COLO668 (cell line): Measurements from ENCODE around the gene CNGB1.
"Not testable (repeated sequence)": the region's sequence is repeated elsewhere in the genome, so short reads cannot be mapped to it uniquely, and the experiment has no call there.

ENCODE experiments used
- DNase-seq: peaks from one replicate; lab custom pipeline; 2025; ENCODE audit not compliant: unreplicated experiment; lab: John Stamatoyannopoulos, UW

CNGB1 gene

GRCh38 chr16:57956270-57956808 is 14.6 kb downstream of the CNGB1 start:
- DNase-seq = no peak

DNA sequence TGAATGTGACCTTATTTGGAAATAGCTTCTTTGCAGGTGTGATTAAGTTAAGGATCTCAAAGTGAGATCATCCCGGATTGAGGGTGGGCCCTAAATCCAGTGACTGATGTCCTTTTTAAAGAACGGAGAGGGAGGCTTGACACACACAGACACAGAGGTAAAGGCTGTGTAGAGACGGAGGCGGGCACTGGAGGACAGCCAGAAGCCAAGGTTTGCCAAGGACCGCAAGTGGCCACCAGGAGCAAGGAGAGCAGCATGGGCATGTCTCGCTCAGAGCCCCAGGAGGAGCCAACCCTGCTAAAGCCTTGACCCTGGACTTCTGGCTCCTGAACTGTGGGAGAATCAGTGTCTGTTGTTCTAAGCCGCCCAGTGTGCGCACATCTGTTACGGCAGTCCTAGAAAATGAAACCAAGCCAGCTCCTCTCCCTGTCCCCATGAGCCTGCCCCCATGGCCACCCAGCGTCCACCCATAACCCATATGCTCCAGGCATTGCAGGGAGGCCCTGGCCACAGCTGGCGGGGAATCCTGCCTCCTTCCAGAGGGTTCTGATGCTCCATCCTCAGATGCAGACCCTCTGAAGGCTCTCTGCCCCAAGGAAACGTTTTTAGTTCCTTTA is 15.2 kb downstream of the CNGB1 start:
- no peak for DNase-seq

- no peak for DNase-seq
These were observed 17.1 kb downstream of the CNGB1 start for GRCh38 chr16:57953857-57954256.

DNA sequence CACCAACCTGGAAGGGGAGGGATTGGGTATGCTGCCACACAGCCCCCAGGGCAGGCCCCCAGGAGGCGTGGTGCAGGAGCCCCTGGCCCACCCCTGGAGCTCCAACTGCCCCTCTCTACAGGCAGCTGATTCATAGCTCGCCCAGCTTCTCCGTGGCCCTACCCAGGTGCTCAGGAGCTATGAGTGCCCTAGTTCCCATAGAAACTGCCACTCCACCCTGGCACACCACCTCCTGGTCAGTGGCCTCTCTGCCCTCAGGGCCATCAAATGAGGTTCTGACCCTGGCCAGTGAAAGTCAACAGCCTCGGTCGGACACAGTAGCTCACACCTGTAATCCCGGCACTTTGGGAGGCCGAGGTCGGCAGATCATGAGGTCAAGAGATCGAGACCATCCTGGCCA is 18.0 kb downstream of the CNGB1 start:
- DNase-seq = no peak

DNA sequence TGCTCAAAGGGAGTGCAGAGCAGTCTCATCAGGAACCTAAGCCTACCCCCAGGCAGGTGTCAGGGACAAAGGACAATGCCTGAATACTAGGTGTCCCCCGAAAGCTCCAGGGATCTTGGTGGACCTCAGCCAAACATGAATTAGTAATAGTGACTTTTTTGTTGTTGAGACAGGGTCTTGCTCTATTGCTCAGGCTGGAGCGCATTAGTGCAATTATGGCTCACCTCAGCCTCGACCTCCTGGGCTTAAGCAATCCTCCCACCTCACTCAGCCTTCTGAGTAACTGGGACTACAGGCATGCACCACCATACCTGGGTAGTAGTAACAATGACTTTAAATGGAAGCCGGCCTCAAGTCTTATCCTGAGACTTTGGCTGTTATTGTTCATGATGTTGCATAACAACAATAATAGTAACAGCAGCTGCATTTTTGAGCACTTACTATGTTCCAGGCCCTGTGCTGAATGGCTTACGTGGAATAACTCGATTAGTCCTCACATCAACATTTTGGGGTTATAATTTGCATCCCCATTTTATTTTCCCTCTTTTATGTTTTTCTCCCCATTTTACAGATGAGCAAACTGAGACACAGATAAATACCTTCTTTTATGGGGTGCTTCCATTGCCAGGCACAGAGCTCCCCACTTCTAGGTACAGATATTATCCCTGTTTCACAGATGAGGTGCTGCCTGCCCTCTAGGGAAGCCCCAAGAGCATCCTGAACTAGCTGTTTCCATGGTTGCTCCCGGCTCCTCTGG is 19.5 kb downstream of the CNGB1 start:
- DNase-seq = no peak

- no peak for DNase-seq
These were observed 20.5 kb downstream of the CNGB1 start for GRCh38 chr16:57950382-57950781.

DNA sequence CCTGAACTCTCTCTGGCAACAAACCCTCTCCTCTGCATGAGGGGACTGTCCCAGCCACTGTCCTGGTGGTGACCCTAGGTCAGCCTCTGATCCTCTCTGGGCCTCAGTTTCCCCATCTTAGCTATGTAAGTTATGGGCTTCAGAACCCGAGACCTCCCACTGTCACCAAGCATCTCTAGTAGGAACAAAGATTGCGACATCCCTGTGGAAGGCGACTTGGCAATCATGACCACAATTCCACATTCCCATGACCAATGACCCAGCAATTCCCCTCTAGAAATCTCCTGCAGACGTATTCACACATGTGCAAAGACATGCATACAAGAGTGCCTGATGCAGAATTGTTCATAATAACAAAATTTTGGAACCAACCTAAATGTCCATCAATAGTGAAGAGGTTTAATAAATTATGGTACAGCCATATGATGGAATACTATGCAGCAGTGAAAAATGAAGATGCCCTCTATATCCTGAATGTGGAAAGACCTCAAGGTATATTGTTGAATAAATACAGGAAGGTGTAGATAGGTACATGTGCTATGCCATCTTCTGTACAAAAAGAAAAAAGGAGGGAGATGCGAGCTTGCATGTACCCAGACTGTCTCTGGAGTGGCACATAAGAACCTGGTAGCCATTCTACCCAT is 21.2 kb downstream of the CNGB1 start:
- DNase-seq = no peak

GRCh38 chr16:57949013-57949412 is 21.9 kb downstream of the CNGB1 start:
- DNase-seq = no peak

DNA sequence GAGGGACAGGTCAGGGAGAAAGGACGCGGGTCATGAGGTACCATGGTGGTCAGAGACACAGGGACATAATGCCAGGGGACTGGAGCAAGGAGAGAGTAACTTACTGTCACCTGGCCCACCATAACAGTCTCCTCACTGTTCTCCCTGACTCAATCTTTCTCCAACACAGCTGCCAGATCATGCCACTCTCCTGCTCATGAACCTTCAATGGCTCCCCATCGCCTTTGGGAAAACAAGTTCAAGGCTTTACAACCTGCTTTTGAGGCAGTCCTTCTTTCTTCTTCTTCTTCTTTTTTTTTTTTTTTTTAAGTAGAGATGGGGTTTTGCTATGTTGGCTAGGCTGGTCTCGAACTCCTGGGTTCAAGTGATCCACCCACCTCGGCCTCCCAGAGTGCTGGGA is 22.9 kb downstream of the CNGB1 start:
- DNase-seq = no peak

DNA sequence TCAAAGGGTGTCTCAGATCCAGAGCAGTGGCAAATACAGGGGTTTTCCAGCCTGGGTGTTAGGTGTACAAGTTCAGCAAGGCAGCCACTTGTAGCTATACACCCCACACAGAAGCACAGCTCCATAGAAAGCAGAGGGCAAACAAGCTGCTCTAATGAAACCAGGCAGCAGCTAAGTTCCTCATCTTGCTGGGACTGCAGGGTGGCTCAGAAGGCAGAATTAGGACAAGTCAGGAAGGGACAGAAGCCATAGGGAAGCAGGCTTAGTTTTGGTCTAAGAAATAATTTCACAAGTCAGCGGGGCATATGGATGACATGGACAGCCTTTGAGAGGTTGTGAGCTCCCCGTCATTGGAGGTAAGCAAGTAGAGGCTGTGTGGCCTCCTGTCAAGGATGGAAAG is 23.7 kb downstream of the CNGB1 start:
- no peak for DNase-seq

DNA sequence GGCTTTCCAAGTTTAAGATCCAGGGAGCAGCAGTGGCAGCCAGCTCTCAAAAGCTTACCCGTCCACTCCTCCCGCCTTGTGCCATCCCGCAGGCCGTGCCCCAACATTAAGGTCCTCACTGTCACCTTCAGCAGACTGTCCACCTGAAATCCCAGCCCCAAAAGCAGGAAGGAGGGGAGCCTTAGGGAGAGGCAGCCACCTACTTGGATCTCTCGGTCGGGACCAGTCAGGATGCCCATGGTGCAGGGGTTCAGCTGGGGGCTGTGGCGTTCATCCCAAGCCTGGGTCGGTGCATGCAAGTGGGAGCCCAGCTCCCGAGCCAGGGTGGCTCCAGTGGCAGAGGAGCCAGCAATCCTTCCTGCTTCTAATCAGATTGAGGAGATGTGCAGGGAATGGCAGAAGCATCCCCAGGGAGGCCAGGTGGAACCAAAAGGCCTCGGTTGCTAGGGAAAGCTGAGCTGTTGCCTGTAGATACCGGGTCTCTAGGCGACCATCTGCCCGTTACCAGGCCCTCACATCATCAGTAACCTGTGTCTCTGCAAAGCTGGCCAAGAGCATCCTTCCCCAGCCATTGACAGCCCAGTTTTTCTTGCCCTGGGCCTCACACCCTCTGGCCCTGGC is 24.6 kb downstream of the CNGB1 start:
- DNase-seq = peak; percentile 30

DNA sequence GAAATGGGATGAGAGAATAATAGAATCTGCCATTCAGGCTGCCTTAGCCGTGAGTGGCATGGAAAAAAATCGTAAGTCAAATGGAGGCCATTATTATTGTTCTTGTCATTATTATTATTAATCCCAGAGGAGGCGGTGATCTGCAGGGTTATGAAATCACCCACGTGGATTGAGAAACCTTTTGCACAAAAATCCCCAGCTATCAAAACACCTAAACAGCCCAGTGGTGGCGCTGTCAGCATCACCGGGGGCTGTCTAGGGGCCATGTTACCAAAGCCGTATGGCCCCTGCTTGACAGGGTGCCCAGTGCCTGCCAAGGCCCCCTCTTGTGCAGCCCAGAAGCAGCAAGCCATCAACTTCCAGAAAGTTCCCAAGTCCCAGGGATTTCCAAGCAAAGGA is 25.2 kb downstream of the CNGB1 start:
- no peak for DNase-seq

- DNase-seq = no peak
These were observed 25.8 kb downstream of the CNGB1 start for GRCh38 chr16:57944970-57945739.

DNA sequence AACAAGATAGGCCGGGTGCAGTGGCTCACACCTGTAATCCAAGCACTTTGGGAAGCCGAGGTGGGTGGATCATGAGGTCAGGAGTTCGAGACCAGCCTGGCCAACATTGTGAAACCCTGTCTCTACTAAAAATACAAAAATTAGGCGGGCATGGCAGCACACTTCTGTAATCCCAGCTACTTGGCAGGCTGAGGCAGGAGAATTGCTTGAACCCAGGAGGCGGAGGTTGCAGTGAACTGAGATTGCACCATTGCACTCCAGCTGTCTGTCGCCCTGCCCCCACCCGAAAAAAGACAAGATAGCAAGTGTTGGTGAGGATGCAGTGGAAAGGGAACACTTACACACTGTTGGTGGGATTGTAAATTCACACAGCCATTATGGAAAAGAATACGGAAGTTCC is 27.5 kb downstream of the CNGB1 start:
- DNase-seq = not testable (repeated sequence)

DNA sequence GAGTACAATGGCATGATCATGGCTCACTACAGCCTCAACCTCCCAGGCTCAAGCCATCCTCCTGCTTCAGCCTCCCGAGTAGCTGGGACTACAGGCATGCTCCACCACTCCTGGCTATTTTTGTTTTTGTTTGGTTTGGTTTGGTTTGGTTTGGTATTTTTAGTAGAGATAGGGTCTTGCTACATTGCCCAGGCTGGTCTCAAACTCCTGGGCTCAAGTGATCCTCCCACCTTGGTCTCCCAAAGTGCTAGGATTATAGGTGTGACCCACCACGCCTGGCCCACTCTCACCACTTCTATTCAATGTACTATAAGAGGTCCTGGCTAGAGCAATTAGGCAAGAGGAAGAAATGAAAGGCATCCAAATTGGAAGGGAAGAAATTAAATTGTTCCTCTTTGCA is 29.0 kb downstream of the CNGB1 start:
- DNase-seq = not testable (repeated sequence)

- peak; percentile 13 for DNase-seq
These were observed 29.8 kb downstream of the CNGB1 start for GRCh38 chr16:57941016-57941664.

DNA sequence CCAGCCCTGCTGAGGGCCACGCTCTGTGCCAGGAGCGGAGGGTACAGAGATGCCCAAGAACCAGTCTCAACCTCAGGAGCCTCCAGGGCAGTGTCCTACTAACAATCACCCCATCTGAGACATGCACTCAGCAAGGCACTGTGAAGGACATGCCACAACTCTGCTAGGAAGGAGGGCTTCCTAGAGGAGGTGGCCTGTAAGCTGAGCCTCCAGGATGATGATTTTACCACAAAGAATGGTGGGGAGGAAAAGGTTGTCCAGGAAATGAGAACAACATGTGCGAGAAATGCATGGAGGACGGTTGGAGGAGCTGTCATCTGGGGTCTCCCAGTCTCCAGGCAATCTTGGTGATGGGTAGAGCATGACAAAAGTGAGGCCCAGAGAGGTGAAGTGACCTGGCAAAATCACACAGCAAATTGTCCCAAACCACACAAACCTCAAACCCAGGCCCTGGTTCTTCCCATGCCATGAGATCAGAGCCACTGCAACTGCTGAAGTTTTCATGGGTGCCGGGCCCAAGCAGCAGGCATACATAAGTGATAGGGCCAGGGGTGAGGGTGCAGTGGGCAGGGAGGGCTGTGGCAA is 30.5 kb downstream of the CNGB1 start:
- DNase-seq = no peak

- DNase-seq = no peak
These were observed 31.1 kb downstream of the CNGB1 start for GRCh38 chr16:57939872-57940224.

DNA sequence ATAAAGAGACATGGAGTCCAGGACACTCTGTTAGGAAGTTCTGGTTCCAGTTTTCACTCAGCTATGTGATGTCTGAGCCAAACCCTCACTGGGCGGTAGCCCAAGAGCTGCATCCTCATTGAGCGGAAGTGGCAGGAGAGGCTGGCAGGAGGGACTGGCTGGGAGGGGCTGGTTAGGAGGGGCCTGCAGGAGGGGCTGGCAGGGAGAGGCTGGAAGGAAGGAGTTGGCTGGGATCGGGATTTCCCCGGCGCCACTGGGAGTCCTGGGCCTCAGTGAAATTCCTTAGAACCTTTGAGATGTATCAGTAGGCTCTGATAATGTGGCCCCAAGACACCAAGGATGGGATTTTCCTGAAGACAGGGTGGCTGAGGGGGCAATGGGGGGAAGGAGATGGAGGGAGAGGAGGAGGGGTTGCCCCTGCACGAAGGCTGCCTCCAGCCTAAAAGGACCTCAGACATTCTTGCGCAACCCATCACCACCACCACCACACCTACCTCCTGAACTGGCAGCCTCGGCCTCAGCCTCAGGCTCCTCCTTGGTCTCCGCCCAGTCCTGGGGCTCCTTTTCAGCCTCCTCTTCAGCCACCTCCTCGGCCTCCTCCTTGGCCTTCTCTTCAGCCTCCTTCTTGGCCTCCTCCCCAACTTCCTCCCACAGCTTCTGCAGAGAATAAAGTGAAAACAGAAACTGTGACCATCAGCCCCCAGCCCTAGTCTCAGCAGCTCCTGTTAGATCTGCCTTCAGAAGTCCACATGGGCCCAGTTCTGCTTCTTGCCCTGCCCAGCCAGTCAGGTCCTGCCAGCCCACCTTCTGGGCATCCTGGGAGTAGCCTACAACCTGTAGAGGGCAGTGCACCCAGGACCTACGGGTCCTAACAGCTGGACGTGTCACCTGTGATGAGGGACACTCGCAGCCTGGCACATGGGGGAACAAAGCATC is 31.7 kb downstream of the CNGB1 start:
- DNase-seq = peak; percentile 15
